GM18519 (cell line): Measurements from ENCODE around the gene KCNAB3.

ENCODE experiments used
- ATAC-seq: cut with Tn5 transposase; IDR thresholded peaks from one replicate; pipeline ENCODE4 v1.9.1; 2021; ENCODE audit warnings: mild to moderate bottlenecking, moderate library complexity; ENCODE audit not compliant: unreplicated experiment, low FRiP score

Gene KCNAB3

DNA sequence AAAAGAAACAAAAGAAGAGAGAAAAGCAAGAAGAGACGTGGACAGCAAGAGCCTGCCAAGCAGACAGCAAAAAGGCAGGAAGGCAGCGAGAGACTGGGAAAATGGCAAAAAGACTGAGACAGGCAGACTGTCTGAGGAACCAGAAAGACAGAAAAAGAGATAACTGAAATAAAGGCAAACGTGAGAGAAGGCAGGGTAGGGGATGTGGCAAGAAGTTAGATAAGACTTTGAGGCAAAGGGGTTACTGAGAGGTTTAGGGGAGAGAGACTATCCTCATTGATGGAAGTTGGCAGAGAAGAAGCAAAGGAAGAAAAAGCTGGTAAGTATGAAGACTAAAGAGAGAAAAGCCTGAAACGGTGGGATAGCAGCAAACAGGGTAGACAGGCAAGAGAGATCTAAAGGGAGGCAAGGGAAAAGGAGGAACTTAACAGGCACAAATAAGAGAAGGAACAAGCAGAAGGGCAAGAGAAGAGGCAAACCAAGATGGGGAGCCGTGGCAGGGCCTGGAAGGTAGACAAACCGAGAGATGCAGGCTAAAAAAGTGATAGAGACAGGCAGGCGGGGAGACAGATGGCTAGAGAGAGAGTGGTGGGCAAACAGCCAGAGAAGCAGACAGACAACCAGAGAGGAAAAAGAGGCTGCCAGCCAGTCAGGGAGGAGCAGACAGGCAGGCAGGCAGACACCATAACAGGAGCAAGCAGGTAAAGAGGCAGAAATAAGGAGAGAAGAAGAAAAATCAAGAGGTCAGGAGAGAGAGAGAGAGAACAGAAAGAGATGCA lies 48.2 kb downstream of the KCNAB3 start:
- ATAC-seq, result no peak

DNA sequence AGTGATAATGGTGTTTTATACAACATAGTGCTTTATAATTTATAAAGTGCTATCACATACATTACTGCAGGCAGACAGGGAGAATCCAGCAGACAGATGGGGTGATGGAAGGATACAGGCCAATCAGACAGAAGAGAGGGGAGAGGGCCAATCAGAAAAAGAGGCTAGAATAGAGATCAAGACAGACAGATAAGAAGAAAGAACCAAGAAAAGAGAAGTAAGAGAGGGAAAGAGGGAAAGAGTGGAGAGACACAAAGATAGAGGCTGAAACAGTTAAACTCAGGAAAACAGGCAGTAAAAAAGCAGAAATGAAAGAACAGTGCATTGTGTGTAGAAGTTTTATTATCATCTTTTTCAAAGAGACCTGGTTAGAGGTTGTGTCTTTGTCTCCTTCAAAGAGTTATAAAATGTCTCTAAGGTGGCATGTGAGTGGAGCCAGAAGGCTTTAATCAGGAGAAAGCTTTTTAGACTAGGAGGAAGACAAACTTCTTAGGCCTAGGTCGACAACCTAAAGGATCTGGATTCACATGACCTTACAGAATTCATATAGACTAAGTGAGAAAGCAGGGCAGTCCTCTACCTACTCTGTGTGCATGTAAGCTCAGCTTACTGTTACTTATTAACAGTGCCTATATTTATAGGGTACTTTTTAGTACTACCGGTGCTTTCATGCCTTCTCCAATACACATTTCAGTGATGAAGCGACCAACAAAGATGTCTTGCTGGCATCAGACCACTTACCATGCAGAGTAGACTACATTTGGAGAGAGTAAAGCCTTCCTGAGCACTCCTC lies 49.4 kb downstream of the KCNAB3 start:
- ATAC-seq, result no peak

DNA sequence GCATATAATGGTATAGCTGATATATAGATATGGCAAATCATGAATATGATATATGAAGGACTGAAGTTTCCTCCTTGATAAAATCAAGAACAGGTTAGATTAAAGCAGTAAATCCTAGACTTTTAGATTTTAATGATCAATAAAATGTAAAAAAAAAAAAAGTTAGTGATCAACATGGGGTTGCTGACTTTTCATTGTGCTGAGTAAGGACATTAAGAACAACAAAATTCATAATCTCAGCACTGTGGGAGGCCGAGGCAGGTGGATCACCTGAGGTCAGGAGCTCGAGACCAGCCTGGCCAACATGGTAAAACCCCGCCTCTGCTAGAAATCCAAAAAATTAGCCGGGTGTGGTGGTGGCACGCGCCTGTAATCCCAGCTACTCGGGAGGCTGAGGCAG lies 51.4 kb downstream of the KCNAB3 start:
- ATAC-seq, result no peak

DNA sequence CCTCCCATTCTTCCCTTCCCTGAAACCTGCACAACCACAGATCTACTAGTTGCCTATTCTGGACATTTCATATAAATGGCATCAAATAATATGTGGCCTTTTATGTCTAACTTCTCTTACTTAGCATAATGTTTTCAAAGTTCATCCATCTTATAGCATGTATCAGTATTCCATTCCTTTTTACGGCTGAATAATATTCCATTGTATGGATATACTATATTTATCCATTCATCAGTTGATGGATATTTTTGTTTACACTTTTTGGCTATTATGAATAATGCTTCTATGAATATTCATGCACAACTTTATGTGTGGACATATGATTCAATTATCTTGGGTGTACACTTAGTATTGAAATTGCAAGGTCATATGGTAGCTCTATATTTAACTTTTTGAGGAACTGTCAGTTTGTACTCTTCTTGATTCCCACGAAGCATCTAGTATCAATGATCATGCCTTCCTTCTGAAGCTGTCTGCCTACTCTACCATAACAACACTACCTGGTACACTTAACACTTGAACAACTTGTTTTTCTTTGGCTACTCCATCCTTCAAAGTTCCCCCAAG lies 53.8 kb downstream of the KCNAB3 start:
- no peak for ATAC-seq

DNA sequence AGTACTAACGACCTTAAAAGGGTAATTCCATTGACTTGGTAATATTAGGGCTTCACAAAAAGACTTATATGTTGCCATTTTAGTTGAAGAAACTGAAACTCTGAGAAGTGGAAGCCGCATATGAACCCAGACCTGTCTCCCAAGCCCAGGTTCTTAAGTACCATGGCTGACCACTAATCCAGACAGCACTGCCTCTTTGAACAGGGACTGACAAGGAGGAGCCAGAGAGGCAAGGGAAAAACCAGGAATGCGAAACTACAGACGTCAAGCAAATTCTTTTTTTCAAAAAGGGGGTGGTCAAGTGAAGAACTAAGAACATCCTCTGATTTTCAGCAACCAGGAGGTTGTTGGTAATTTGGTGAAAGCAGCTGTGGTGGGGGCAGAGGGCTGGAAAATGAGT lies 56.6 kb downstream of the KCNAB3 start:
- no peak for ATAC-seq
